BJ (cell line): ENCODE data around the gene PARS2. TPM values are rescaled to one million over a fixed set of nuclear protein-coding genes. Genes with fewer than 3 reads are reported as not detected.

Experiments used
- CTCF ChIA-PET: fragments of 350-600 bp; formaldehyde crosslinking; extraction: SDS; loops from one replicate; lab custom pipeline; 2021; ENCODE audit warnings: antibody characterized with exemption, inconsistent platforms; lab: Yijun Ruan, JAX
- POLR2A ChIA-PET: fragments of 300-600 bp; sonication (Branson Sonifier 250); formaldehyde crosslinking; extraction: SDS; loops from one replicate; lab custom pipeline; 2021; ENCODE audit warnings: antibody characterized with exemption; lab: Charles Lee
- DNase-seq: peaks from one replicate; pipeline ENCODE4 v3.0.0-alpha.2; 2011; ENCODE audit warnings: low read depth
- H3K27me3 ChIP-seq: 2 replicates; pipeline ENCODE4 v1.6.0; 2011; ENCODE audit warnings: low read length; ENCODE audit not compliant: control insufficient read depth, insufficient read depth
- H3K36me3 ChIP-seq: 2 replicates; pipeline ENCODE4 v1.5.1; 2011; ENCODE audit warnings: low read length; ENCODE audit not compliant: control insufficient read depth, insufficient read depth
- H3K4me3 ChIP-seq: 2 replicates; pipeline ENCODE4 v1.5.1; 2011; ENCODE audit warnings: low read depth, mild to moderate bottlenecking, control low read depth, low read length
- CTCF ChIP-seq: IDR thresholded peaks from 2 replicates; pipeline ENCODE4 v1.5.1; 2011; ENCODE audit warnings: low read depth, mild to moderate bottlenecking, control low read depth, inconsistent platforms, low read length, moderate library complexity; ENCODE audit not compliant: insufficient read depth
- polyA plus RNA-seq: library from polyadenylated mRNA; depleted of rRNA; stranded (reverse); fragments of >200 nt; gene quantifications from 2 replicates; pipeline ENCODE4 v1.2.3, GENCODE V29; 2011

Gene PARS2
- polyA plus RNA-seq, 1 experiment: 3.9 TPM

GRCh38 chr1:54808443-54809207, 44.3 kb upstream of the PARS2 start:
- H3K4me3 ChIP-seq: no peak overlapping the region
- CTCF ChIA-PET: interaction anchor here (0.6 to 2.2 kb wide), 9 partner anchors 9 to 734 kb away, joined by 3 to 12 read pairs (median 4); no protein-coding TSS in a partner anchor
- POLR2A ChIA-PET: no interaction called here
- peak; percentile 55 for TF ChIP-seq CTCF
- no peaks in the 10 kb centered on the region for H3K36me3 ChIP-seq
- H3K27me3 ChIP-seq: peaks cover 3% of the 10 kb centered on the region
- no peak for DNase-seq

GRCh38 chr1:54807756-54808155, 43.4 kb upstream of the PARS2 start:
- TF ChIP-seq CTCF: no peak
- H3K36me3 ChIP-seq: no peaks in the 10 kb centered on the region
- ChIA-PET POLR2A (no interaction called here), CTCF (interaction anchor here (0.7 to 1.7 kb wide), 5 partner anchors 8 to 318 kb away, joined by 3 to 5 read pairs (median 3); no protein-coding TSS in a partner anchor)
- DNase-seq: no peak
- peaks cover 1% of the 10 kb centered on the region for H3K27me3 ChIP-seq
- no peak overlapping the region for H3K4me3 ChIP-seq

- no peaks in the 10 kb centered on the region for H3K36me3 ChIP-seq
- POLR2A ChIA-PET: no interaction called here
- H3K4me3 ChIP-seq: no peak overlapping the region
- CTCF ChIA-PET: interaction anchor here (0.6 to 1.7 kb wide), 7 partner anchors 8 to 733 kb away, joined by 3 to 5 read pairs (median 3); no protein-coding TSS in a partner anchor
- H3K27me3 ChIP-seq: peaks cover 1% of the 10 kb centered on the region
- no peak for DNase-seq
- TF ChIP-seq CTCF: no peak
Measured at GRCh38 chr1:54806931-54807611, 42.7 kb upstream of the PARS2 start.

GRCh38 chr1:54805981-54806381, 41.7 kb upstream of the PARS2 start:
- Histone ChIP-seq H3K4me3 (no peak overlapping the region), H3K27me3 (peaks cover 8% of the 10 kb centered on the region), H3K36me3 (no peaks in the 10 kb centered on the region)
- ChIA-PET POLR2A (no interaction called here), CTCF (interaction anchor here (1.7 kb wide), 2 partner anchors 9 to 190 kb away, joined by 4 to 5 read pairs; no protein-coding TSS in a partner anchor)
- no peak for TF ChIP-seq CTCF
- DNase-seq: no peak

- no peak for DNase-seq
- H3K36me3 ChIP-seq: no peaks in the 10 kb centered on the region
- no peak for TF ChIP-seq CTCF
- CTCF ChIA-PET: interaction anchor here (1.7 kb wide), 1 partner anchor 9 kb away, joined by 4 read pairs; no protein-coding TSS in a partner anchor
- H3K27me3 ChIP-seq: peaks cover 10% of the 10 kb centered on the region
- no peak overlapping the region for H3K4me3 ChIP-seq
- POLR2A ChIA-PET: no interaction called here
Measured at GRCh38 chr1:54805466-54805865, 41.1 kb upstream of the PARS2 start.
